Ascending aorta (tissue), 2 donors: Measurements from ENCODE around the gene MIPOL1. TPM values are rescaled to one million over a fixed set of nuclear protein-coding genes. Genes with fewer than 3 reads are reported as not detected.

Source experiments
- DNase-seq, 2 donors: peaks; one replicate each; pipeline ENCODE4 v3.0.0-alpha.2; 2019; ENCODE audit warnings: low spot score in 2 of 2
- H3K27ac ChIP-seq, 2 donors: fragments of 200-600 bp; sonication (generic); one replicate each; pipeline ENCODE4 v1.5.1; 2016 to 2017; ENCODE audit warnings: mild to moderate bottlenecking in 1 of 2
- H3K27me3 ChIP-seq: fragments of 200-600 bp; sonication (generic); one replicate; pipeline ENCODE4 v1.5.1; 2017
- H3K36me3 ChIP-seq, 2 donors: fragments of 200-600 bp; sonication (generic); one replicate each; pipeline ENCODE4 v1.5.1; 2016
- H3K4me1 ChIP-seq, 2 donors: fragments of 200-600 bp; sonication (generic); one replicate each; pipeline ENCODE4 v1.5.1; 2016 to 2017; ENCODE audit warnings: mild to moderate bottlenecking in 1 of 2
- H3K4me3 ChIP-seq, 2 donors: fragments of 200-600 bp; sonication (generic); one replicate each; pipeline ENCODE4 v1.5.1; 2016 to 2017; ENCODE audit warnings: mild to moderate bottlenecking in 1 of 2
- H3K9me3 ChIP-seq, 2 donors: fragments of 200-600 bp; sonication (generic); one replicate each; pipeline ENCODE4 v1.5.1; 2016
- intact Hi-C: fragments of 100-400 bp; cut with DNase I; formaldehyde crosslinking; loops from one replicate; pipeline ENCODE4 v1.15.1; 2023
- total RNA-seq: library from RNA; depleted of rRNA; stranded (reverse); fragments of >200 nt; gene quantifications from one replicate; pipeline ENCODE4 v1.1.0, GENCODE V29; 2016
- TF ChIP-seq, protein P1 (sequence below), 3 experiments: fragments of 200-600 bp in 2 of 3; fragments of 450-650 bp in 1 of 3; sonication (generic) in 2 of 3; IDR thresholded peaks; one replicate each; pipeline ENCODE4 v1.5.1; 2016 to 2019; ENCODE audit warnings: antibody characterized with exemption in 3 of 3, mild to moderate bottlenecking in 1 of 3, moderate library complexity in 1 of 3

The MIPOL1 gene
- total RNA-seq, 1 donor from 2014 or later: 8.6 TPM

DNA sequence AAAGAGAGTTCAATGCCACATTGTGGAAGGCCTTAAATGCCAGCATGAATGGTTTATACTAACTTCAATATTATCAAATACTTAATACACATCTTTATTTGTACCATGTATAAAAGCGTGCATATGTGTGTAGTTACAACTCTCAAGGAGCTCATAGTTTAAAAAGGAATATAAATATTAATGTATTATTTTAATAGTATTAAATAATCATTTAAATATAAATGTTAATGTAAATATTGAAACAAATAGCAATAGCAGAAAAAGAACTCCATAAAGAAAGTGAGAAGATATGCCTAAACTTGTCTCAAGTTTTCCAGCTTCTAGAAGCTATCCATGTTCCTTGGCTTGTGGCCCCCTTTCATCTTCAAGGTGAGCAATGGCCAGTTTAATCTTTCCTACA lies 215.3 kb downstream of the MIPOL1 start:
- Histone ChIP-seq H3K27ac (no peak overlapping the region), H3K27me3 (no peaks in the 10 kb centered on the region), H3K36me3 (no peaks in the 10 kb centered on the region), H3K4me1 (no peaks in the 10 kb centered on the region), H3K4me3 (no peak overlapping the region), H3K9me3 (no peaks in the 10 kb centered on the region)
- no peak for DNase-seq
- TF ChIP-seq, protein P1, sequence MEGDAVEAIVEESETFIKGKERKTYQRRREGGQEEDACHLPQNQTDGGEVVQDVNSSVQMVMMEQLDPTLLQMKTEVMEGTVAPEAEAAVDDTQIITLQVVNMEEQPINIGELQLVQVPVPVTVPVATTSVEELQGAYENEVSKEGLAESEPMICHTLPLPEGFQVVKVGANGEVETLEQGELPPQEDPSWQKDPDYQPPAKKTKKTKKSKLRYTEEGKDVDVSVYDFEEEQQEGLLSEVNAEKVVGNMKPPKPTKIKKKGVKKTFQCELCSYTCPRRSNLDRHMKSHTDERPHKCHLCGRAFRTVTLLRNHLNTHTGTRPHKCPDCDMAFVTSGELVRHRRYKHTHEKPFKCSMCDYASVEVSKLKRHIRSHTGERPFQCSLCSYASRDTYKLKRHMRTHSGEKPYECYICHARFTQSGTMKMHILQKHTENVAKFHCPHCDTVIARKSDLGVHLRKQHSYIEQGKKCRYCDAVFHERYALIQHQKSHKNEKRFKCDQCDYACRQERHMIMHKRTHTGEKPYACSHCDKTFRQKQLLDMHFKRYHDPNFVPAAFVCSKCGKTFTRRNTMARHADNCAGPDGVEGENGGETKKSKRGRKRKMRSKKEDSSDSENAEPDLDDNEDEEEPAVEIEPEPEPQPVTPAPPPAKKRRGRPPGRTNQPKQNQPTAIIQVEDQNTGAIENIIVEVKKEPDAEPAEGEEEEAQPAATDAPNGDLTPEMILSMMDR (IDR thresholded peaks at IDR 0.05): no peak
- intact Hi-C loops: no loop called here

DNA sequence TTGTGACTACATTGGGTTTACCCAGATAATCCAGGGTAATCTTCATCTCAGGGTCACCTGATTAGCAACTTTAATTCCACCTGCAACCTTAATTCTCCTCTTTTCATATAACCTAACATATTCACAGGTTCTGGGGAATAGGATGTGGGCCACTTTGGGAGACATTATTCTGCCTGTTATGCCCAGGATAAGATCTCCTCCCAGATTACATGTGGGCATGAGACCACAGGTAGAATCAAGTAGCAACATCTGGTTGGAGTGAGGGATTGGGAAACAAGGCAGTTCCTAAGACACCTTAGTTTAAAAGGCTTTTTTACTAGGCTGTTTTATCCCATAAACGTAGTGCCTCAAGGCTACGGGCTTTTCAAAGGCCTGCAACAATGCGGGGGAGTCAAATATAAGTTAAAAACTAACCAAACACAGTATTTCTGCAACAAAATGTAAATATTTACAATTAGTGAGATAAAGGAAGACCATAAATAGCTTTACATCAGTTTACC lies 215.8 kb downstream of the MIPOL1 start:
- no peak overlapping the region for H3K27ac ChIP-seq
- TF ChIP-seq, protein P1 (IDR thresholded peaks at IDR 0.05): no peak
- H3K4me3 ChIP-seq: no peak overlapping the region
- intact Hi-C loops: no loop called here
- DNase-seq: no peak
- no peaks in the 10 kb centered on the region for H3K4me1 ChIP-seq
- no peaks in the 10 kb centered on the region for H3K9me3 ChIP-seq
- H3K27me3 ChIP-seq: no peaks in the 10 kb centered on the region
- H3K36me3 ChIP-seq: no peaks in the 10 kb centered on the region

DNA sequence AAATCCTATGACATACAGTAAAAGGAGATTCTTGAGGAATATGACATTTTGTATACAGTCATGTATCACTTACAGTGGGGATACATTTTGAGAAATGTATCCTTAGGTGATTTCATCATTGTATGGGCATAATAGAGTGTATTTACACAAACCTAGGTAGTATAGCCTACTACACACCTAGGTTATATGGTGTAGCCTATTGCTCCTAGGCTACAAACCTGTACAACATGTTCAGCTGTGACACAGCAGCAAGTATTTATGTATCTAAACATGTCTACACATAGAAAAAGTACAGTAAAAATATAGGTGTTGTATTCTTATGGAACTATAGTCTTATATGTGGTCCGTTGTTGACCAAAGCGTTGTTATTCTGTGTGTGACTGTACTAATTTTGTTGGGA lies 218.5 kb downstream of the MIPOL1 start:
- DNase-seq: no peak
- no peaks in the 10 kb centered on the region for H3K27me3 ChIP-seq
- H3K9me3 ChIP-seq: no peaks in the 10 kb centered on the region
- H3K4me1 ChIP-seq: no peaks in the 10 kb centered on the region
- H3K36me3 ChIP-seq: no peaks in the 10 kb centered on the region
- intact Hi-C loops: no loop called here
- TF ChIP-seq, protein P1 (IDR thresholded peaks at IDR 0.05): no peak
- no peak overlapping the region for H3K4me3 ChIP-seq
- H3K27ac ChIP-seq: no peak overlapping the region

DNA sequence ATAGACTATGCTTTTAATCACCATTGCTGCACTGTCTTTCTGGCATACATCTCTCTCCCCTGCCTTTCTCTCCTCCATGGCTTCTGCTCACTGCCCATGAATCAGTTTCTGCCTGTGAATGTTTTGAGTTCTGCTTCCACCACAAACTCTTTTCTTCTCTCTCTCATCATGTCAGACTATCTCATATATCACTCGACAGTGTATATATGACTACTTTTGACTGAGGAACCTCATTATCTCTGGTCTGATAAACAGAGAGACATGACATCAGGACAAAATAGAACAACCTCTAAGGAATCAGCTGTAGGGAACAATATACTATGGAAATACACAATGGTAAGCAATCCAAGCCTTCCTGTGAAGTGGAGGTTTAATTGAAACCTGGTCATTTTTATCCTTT lies 219.4 kb downstream of the MIPOL1 start:
- H3K27ac ChIP-seq: no peak overlapping the region
- no peaks in the 10 kb centered on the region for H3K27me3 ChIP-seq

DNA sequence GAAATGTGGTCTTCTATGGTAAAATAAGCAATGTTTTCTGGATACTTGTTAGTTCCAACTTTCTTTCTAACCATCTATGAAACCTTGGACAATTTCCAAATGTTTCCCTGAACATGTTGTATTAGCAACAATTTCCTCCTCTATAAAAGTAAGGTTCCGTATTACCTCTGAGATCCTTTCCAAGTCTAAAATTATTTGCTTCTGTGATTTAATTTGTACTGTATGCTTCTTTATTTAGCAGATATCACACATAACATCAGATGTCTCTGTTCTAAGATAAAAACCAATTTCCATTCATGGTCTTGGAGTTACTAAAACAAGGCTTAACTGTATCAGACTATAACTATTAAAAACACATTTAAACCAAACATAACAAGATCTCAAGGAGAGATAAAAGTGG lies 220.1 kb downstream of the MIPOL1 start:
- no peak overlapping the region for H3K4me3 ChIP-seq
- intact Hi-C loops: no loop called here
- TF ChIP-seq, protein P1 (IDR thresholded peaks at IDR 0.05): no peak

More for the DNA sequence above, 219.4 kb downstream of the MIPOL1 start:
- intact Hi-C loops: no loop called here
- Histone ChIP-seq H3K4me1 (no peaks in the 10 kb centered on the region), H3K4me3 (no peak overlapping the region), H3K36me3 (no peaks in the 10 kb centered on the region), H3K9me3 (no peaks in the 10 kb centered on the region)
- DNase-seq: no peak
- TF ChIP-seq, protein P1 (IDR thresholded peaks at IDR 0.05): no peak

DNA sequence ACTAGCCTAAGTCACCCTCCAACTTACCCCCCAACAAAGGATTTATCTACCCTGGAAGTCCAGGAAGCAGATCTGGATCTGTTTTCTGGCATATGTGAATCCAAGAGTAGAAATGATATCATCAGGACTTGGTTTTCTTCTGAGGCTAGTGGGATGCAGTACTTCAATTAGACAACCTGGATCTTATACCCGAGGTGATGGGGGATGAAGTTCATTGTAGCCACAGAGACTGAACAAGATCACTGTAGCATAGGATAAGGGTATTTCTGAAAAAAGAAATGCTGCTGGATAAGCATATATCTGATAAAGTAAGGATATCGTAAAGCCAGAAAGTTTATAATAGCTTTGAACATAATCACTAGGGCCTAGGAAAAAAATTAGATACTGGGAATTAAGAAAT lies 222.9 kb downstream of the MIPOL1 start:
- Histone ChIP-seq H3K9me3 (no peaks in the 10 kb centered on the region), H3K4me3 (no peak overlapping the region), H3K27ac (no peak overlapping the region), H3K4me1 (no peaks in the 10 kb centered on the region), H3K36me3 (peaks cover 0 to 11% of the 10 kb centered on the region in 2 donors), H3K27me3 (no peaks in the 10 kb centered on the region)
- intact Hi-C loops: no loop called here
- TF ChIP-seq, protein P1 (IDR thresholded peaks at IDR 0.05): no peak
- DNase-seq: no peak

More for the DNA sequence above, 220.1 kb downstream of the MIPOL1 start:
- H3K4me1 ChIP-seq: no peaks in the 10 kb centered on the region
- H3K9me3 ChIP-seq: no peaks in the 10 kb centered on the region
- no peaks in the 10 kb centered on the region for H3K27me3 ChIP-seq
- DNase-seq: no peak
- H3K27ac ChIP-seq: no peak overlapping the region
- no peaks in the 10 kb centered on the region for H3K36me3 ChIP-seq
